Measurements from ENCODE around the gene RELT.
"Not testable (repeated sequence)": the region's sequence is repeated elsewhere in the genome, so short reads cannot be mapped to it uniquely, and the experiment has no call there.

Gene RELT

GRCh38 chr11:73414977-73415651 lies 38.9 kb downstream of the RELT start:
- Mint-ChIP-seq H3K9me3 (no peaks in the 10 kb centered on the region), H3K27me3 (no peaks in the 10 kb centered on the region), H3K4me1 (peaks cover 6% of the 10 kb centered on the region), H3K4me3 (no peak overlapping the region), H3K27ac (no peak overlapping the region)
- ATAC-seq (peak; percentile 33), DNase-seq (no peak)

GRCh38 chr11:73415854-73416615 lies 39.8 kb downstream of the RELT start:
- Mint-ChIP-seq H3K27me3 (no peaks in the 10 kb centered on the region), H3K4me1 (peaks cover 6% of the 10 kb centered on the region), H3K4me3 (no peak overlapping the region), H3K9me3 (no peaks in the 10 kb centered on the region), H3K27ac (no peak overlapping the region)
- ATAC-seq (no peak), DNase-seq (no peak)

- DNase-seq, result no peak
- no peaks in the 10 kb centered on the region for H3K27me3 Mint-ChIP-seq
- H3K27ac Mint-ChIP-seq, result no peak overlapping the region
Observed at GRCh38 chr11:73416786-73417185, 40.6 kb downstream of the RELT start.

GRCh38 chr11:73420136-73420535 lies 43.9 kb downstream of the RELT start:
- ATAC-seq (no peak), DNase-seq (no peak)
- Mint-ChIP-seq H3K4me1 (peaks cover 2% of the 10 kb centered on the region), H3K27ac (no peak overlapping the region), H3K27me3 (no peaks in the 10 kb centered on the region), H3K4me3 (no peak overlapping the region), H3K9me3 (no peaks in the 10 kb centered on the region)

More at GRCh38 chr11:73416786-73417185, 40.6 kb downstream of the RELT start:
- peaks cover 6% of the 10 kb centered on the region for H3K4me1 Mint-ChIP-seq
- no peaks in the 10 kb centered on the region for H3K9me3 Mint-ChIP-seq
- H3K4me3 Mint-ChIP-seq, result no peak overlapping the region
- no peak for ATAC-seq

GRCh38 chr11:73422886-73423285 lies 46.7 kb downstream of the RELT start:
- Mint-ChIP-seq H3K4me1 (peaks cover 4% of the 10 kb centered on the region), H3K4me3 (no peak overlapping the region), H3K9me3 (no peaks in the 10 kb centered on the region), H3K27ac (no peak overlapping the region), H3K27me3 (no peaks in the 10 kb centered on the region)
- no peak for DNase-seq
- no peak for ATAC-seq

GRCh38 chr11:73423506-73423905 lies 47.3 kb downstream of the RELT start:
- H3K27me3 Mint-ChIP-seq, result no peaks in the 10 kb centered on the region
- no peak for ATAC-seq

GRCh38 chr11:73425108-73425507 lies 48.9 kb downstream of the RELT start:
- DNase-seq (no peak), ATAC-seq (no peak)
- Mint-ChIP-seq H3K27ac (no peak overlapping the region), H3K27me3 (no peaks in the 10 kb centered on the region), H3K4me1 (peaks cover 10% of the 10 kb centered on the region), H3K4me3 (no peak overlapping the region), H3K9me3 (no peaks in the 10 kb centered on the region)

More at GRCh38 chr11:73423506-73423905, 47.3 kb downstream of the RELT start:
- H3K4me1 Mint-ChIP-seq, result peaks cover 10% of the 10 kb centered on the region
- no peaks in the 10 kb centered on the region for H3K9me3 Mint-ChIP-seq
- DNase-seq, result no peak
- no peak overlapping the region for H3K4me3 Mint-ChIP-seq
- no peak overlapping the region for H3K27ac Mint-ChIP-seq

GRCh38 chr11:73426219-73426850 lies 50.1 kb downstream of the RELT start:
- Mint-ChIP-seq H3K27me3 (no peaks in the 10 kb centered on the region), H3K4me3 (no peak overlapping the region), H3K4me1 (peaks cover 10% of the 10 kb centered on the region), H3K27ac (no peak overlapping the region), H3K9me3 (no peaks in the 10 kb centered on the region)
- ATAC-seq (no peak), DNase-seq (no peak)

- Mint-ChIP-seq H3K27ac (peak overlapping the region; percentile 5 to 21), H3K4me3 (no peak overlapping the region), H3K4me1 (peaks cover 10% of the 10 kb centered on the region), H3K27me3 (no peaks in the 10 kb centered on the region), H3K9me3 (no peaks in the 10 kb centered on the region)
- DNase-seq (no peak), ATAC-seq (no peak)
Observed at GRCh38 chr11:73428227-73428626, 52.0 kb downstream of the RELT start.

- DNase-seq (no peak), ATAC-seq (no peak)
- Mint-ChIP-seq H3K4me1 (peaks cover 10% of the 10 kb centered on the region), H3K9me3 (no peaks in the 10 kb centered on the region), H3K4me3 (no peak overlapping the region), H3K27ac (no peak overlapping the region), H3K27me3 (no peaks in the 10 kb centered on the region)
Observed at GRCh38 chr11:73428699-73429098, 52.5 kb downstream of the RELT start.

- Mint-ChIP-seq H3K9me3 (no peaks in the 10 kb centered on the region), H3K27me3 (no peaks in the 10 kb centered on the region), H3K4me1 (peaks cover 10% of the 10 kb centered on the region), H3K27ac (no peak overlapping the region), H3K4me3 (no peak overlapping the region)
- no peak for DNase-seq
- no peak for ATAC-seq
Observed at GRCh38 chr11:73429121-73429750, 53.0 kb downstream of the RELT start.

- no peak for ATAC-seq
- no peaks in the 10 kb centered on the region for H3K9me3 Mint-ChIP-seq
- no peak overlapping the region for H3K4me3 Mint-ChIP-seq
- peaks cover 10% of the 10 kb centered on the region for H3K4me1 Mint-ChIP-seq
- H3K27ac Mint-ChIP-seq, result no peak overlapping the region
- H3K27me3 Mint-ChIP-seq, result no peaks in the 10 kb centered on the region
- DNase-seq, result no peak
Observed at GRCh38 chr11:73430326-73430725, 54.1 kb downstream of the RELT start.

GRCh38 chr11:73431396-73431795 lies 55.2 kb downstream of the RELT start:
- Mint-ChIP-seq H3K27ac (no peak overlapping the region), H3K9me3 (no peaks in the 10 kb centered on the region), H3K27me3 (no peaks in the 10 kb centered on the region), H3K4me1 (peaks cover 10% of the 10 kb centered on the region), H3K4me3 (no peak overlapping the region)
- DNase-seq (no peak), ATAC-seq (no peak)

GRCh38 chr11:73436859-73437258 lies 60.7 kb downstream of the RELT start:
- not testable (repeated sequence) for H3K27me3 Mint-ChIP-seq, H3K27ac Mint-ChIP-seq, H3K4me1 Mint-ChIP-seq, H3K9me3 Mint-ChIP-seq, ATAC-seq, DNase-seq, H3K4me3 Mint-ChIP-seq

- H3K4me3 Mint-ChIP-seq, result no peak overlapping the region
- H3K27ac Mint-ChIP-seq, result no peak overlapping the region
- no peaks in the 10 kb centered on the region for H3K9me3 Mint-ChIP-seq
- no peak for DNase-seq
- peaks cover 6% of the 10 kb centered on the region for H3K4me1 Mint-ChIP-seq
- no peaks in the 10 kb centered on the region for H3K27me3 Mint-ChIP-seq
- ATAC-seq, result no peak
Observed at GRCh38 chr11:73439002-73439843, 63.0 kb downstream of the RELT start.
